Thyroid gland (tissue), 4 donors: ENCODE results near the gene ITM2A.

Experiments
- POLR2A ChIP-seq, 2 donors: fragments of 450-650 bp; IDR thresholded peaks; one replicate each; pipeline ENCODE4 v1.6.1; 2017; ENCODE audit warnings: antibody characterized with exemption in 2 of 2, mild to moderate bottlenecking in 2 of 2, moderate library complexity in 1 of 2
- TF ChIP-seq, protein P1 (sequence below), 6 experiments: fragments of 200-600 bp in 3 of 6; fragments of 450-650 bp in 3 of 6; sonication (generic) in 3 of 6; IDR thresholded peaks; one replicate each; pipeline ENCODE4 v1.5.1; 2016 to 2019; ENCODE audit warnings: antibody characterized with exemption in 6 of 6, mild to moderate bottlenecking in 2 of 6, inconsistent platforms in 1 of 6, moderate library complexity in 1 of 6

DNA sequence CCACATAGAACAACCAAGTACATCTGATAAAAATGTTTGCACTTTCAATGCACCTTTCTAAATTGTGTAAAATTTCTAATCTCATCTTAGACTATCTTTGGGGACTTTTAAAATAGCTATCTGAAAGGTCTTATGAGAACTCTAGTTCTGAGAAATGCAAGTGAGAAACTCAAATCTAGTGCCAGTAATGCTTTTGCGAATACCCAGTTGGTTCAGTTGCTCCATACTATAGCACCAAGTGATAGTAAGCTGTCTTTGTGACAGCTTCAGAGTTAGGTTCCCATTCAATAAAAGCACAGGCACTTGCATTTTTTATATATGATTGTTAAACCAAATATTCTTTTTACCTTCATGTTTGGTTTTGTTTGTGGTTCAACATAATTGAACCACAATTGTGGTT lies 4.5 kb upstream of the ITM2A start:
- TF ChIP-seq, protein P1, sequence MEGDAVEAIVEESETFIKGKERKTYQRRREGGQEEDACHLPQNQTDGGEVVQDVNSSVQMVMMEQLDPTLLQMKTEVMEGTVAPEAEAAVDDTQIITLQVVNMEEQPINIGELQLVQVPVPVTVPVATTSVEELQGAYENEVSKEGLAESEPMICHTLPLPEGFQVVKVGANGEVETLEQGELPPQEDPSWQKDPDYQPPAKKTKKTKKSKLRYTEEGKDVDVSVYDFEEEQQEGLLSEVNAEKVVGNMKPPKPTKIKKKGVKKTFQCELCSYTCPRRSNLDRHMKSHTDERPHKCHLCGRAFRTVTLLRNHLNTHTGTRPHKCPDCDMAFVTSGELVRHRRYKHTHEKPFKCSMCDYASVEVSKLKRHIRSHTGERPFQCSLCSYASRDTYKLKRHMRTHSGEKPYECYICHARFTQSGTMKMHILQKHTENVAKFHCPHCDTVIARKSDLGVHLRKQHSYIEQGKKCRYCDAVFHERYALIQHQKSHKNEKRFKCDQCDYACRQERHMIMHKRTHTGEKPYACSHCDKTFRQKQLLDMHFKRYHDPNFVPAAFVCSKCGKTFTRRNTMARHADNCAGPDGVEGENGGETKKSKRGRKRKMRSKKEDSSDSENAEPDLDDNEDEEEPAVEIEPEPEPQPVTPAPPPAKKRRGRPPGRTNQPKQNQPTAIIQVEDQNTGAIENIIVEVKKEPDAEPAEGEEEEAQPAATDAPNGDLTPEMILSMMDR (IDR thresholded peaks at IDR 0.05), result no peak
- no peak for TF ChIP-seq POLR2A (IDR thresholded peaks at IDR 0.05)
